ENCODE data around the gene RGS1.

DNA sequence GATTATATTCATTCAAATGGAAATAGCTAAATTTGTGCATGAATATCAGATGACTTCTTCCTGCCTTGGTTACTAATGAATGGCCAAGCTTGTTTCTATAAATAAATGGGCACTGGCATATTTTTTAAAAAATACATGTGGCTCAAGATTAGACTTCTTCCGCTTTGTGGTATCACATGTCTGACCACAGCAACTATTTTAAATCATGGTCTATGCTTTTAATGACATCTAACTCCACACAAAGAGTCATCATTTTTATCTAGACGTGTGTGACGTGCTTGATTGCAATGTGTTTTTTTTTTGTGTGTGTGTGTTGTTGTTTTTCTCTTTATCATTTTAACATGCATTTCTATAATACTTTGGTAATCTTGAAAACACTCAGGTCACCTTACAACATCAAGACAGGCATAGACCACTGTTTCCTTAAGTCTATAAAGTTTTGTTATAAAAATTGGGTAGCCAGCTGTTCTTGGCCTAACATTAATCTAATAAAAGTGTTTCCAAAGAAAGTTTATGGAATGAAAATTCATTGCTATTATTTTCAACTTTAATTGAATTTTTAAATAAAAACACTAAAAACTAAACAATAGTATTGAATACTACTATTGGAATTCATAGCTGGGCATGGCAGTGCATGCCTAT, 29.5 kb downstream of the RGS1 start:
- no peak for TF ChIP-seq POLR2AphosphoS5 (IDR thresholded peaks at IDR 0.05; ENCODE audit: low read depth, low read length)
- TF ChIP-seq, protein P1, sequence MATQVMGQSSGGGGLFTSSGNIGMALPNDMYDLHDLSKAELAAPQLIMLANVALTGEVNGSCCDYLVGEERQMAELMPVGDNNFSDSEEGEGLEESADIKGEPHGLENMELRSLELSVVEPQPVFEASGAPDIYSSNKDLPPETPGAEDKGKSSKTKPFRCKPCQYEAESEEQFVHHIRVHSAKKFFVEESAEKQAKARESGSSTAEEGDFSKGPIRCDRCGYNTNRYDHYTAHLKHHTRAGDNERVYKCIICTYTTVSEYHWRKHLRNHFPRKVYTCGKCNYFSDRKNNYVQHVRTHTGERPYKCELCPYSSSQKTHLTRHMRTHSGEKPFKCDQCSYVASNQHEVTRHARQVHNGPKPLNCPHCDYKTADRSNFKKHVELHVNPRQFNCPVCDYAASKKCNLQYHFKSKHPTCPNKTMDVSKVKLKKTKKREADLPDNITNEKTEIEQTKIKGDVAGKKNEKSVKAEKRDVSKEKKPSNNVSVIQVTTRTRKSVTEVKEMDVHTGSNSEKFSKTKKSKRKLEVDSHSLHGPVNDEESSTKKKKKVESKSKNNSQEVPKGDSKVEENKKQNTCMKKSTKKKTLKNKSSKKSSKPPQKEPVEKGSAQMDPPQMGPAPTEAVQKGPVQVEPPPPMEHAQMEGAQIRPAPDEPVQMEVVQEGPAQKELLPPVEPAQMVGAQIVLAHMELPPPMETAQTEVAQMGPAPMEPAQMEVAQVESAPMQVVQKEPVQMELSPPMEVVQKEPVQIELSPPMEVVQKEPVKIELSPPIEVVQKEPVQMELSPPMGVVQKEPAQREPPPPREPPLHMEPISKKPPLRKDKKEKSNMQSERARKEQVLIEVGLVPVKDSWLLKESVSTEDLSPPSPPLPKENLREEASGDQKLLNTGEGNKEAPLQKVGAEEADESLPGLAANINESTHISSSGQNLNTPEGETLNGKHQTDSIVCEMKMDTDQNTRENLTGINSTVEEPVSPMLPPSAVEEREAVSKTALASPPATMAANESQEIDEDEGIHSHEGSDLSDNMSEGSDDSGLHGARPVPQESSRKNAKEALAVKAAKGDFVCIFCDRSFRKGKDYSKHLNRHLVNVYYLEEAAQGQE (IDR thresholded peaks at IDR 0.05; ENCODE audit: insufficient read depth in 1 of 2, low read depth in 2 of 2, low read length in 2 of 2): no peak
